HuH-7 (cell line): ENCODE data around the gene SLC25A13.

ENCODE experiments used
- DNase-seq: peaks from one replicate; pipeline ENCODE4 v3.0.0; 2011; ENCODE audit warnings: low spot score

SLC25A13 gene

GRCh38 chr7:96089511-96089910 is 232.4 kb downstream of the SLC25A13 start:
- no peak for DNase-seq

- DNase-seq, result no peak
Observed at GRCh38 chr7:96088579-96088978, 233.3 kb downstream of the SLC25A13 start.

- DNase-seq, result no peak
Observed at GRCh38 chr7:96085953-96086352, 235.9 kb downstream of the SLC25A13 start.

- no peak for DNase-seq
Observed at GRCh38 chr7:96084881-96085553, 236.9 kb downstream of the SLC25A13 start.

- DNase-seq, result no peak
Observed at GRCh38 chr7:96080027-96080426, 241.9 kb downstream of the SLC25A13 start.

GRCh38 chr7:96076350-96076707 is 245.6 kb downstream of the SLC25A13 start:
- no peak for DNase-seq

GRCh38 chr7:96075510-96076349 is 246.2 kb downstream of the SLC25A13 start:
- peak; percentile 56 for DNase-seq

GRCh38 chr7:96074871-96075270 is 247.0 kb downstream of the SLC25A13 start:
- DNase-seq, result no peak
